ENCODE measurements around the gene GDAP1L1.

Gene GDAP1L1

GRCh38 chr20:44247131-44247571 is at the start of gene GDAP1L1:
TSS of gene GDAP1L1 (plus strand) at chr20:44247308. CDS start at chr20:44247335, 27 bp downstream.
- peak within 1 kb of the TSS; percentile 70 for H3K4me3 ChIP-seq (ENCODE audit: insufficient read length, low read depth)
- no peaks in the 10 kb centered on the region for H3K9me3 ChIP-seq (ENCODE audit: insufficient read depth, low read length)
- peak within 1 kb of the TSS; percentile 74 for H3K9ac ChIP-seq (ENCODE audit: insufficient read length, low read depth)
- no peak for DNase-seq (ENCODE audit: low read depth, low spot score)
- H3K27me3 ChIP-seq (ENCODE audit: insufficient read depth, insufficient read length): peaks cover 8% of the 10 kb centered on the region
- TF ChIP-seq YY1 (IDR thresholded peaks at IDR 0.05; ENCODE audit: insufficient read depth, insufficient read length) (no peak), SUZ12 (IDR thresholded peaks at IDR 0.05; ENCODE audit: extremely low read depth, insufficient read depth, insufficient read length) (no peak), ZNF274 (IDR thresholded peaks at IDR 0.05; ENCODE audit: low read depth, low read length) (no peak)
- H3K4me1 ChIP-seq (ENCODE audit: insufficient read depth, insufficient read length): no peaks in the 10 kb centered on the region
- H3K36me3 ChIP-seq (ENCODE audit: insufficient read depth, insufficient read length, low read length): no peaks in the 10 kb centered on the region

GRCh38 chr20:44198872-44199271 is 48.2 kb upstream of the GDAP1L1 start:
- peaks cover 73% of the 10 kb centered on the region for H3K36me3 ChIP-seq (ENCODE audit: insufficient read depth, insufficient read length, low read length)
- TF ChIP-seq SUZ12 (IDR thresholded peaks at IDR 0.05; ENCODE audit: extremely low read depth, insufficient read depth, insufficient read length): no peak
- no peak for TF ChIP-seq YY1 (IDR thresholded peaks at IDR 0.05; ENCODE audit: insufficient read depth, insufficient read length)
- TF ChIP-seq ZNF274 (IDR thresholded peaks at IDR 0.05; ENCODE audit: low read depth, low read length): no peak

GRCh38 chr20:44199877-44200276 is 47.2 kb upstream of the GDAP1L1 start:
- Histone ChIP-seq H3K9ac (ENCODE audit: insufficient read length, low read depth) (no peak overlapping the region), H3K4me3 (ENCODE audit: insufficient read length, low read depth) (no peak overlapping the region), H3K27me3 (ENCODE audit: insufficient read depth, insufficient read length) (no peaks in the 10 kb centered on the region), H3K4me1 (ENCODE audit: insufficient read depth, insufficient read length) (no peaks in the 10 kb centered on the region), H3K9me3 (ENCODE audit: insufficient read depth, low read length) (no peaks in the 10 kb centered on the region), H3K36me3 (ENCODE audit: insufficient read depth, insufficient read length, low read length) (peaks cover 78% of the 10 kb centered on the region)
- DNase-seq (ENCODE audit: low read depth, low spot score): no peak
- TF ChIP-seq YY1 (IDR thresholded peaks at IDR 0.05; ENCODE audit: insufficient read depth, insufficient read length) (no peak), SUZ12 (IDR thresholded peaks at IDR 0.05; ENCODE audit: extremely low read depth, insufficient read depth, insufficient read length) (no peak), ZNF274 (IDR thresholded peaks at IDR 0.05; ENCODE audit: low read depth, low read length) (no peak)

More at GRCh38 chr20:44198872-44199271, 48.2 kb upstream of the GDAP1L1 start:
- Histone ChIP-seq H3K9me3 (ENCODE audit: insufficient read depth, low read length) (no peaks in the 10 kb centered on the region), H3K27me3 (ENCODE audit: insufficient read depth, insufficient read length) (no peaks in the 10 kb centered on the region), H3K4me3 (ENCODE audit: insufficient read length, low read depth) (no peak overlapping the region), H3K9ac (ENCODE audit: insufficient read length, low read depth) (no peak overlapping the region), H3K4me1 (ENCODE audit: insufficient read depth, insufficient read length) (no peaks in the 10 kb centered on the region)
- DNase-seq (ENCODE audit: low read depth, low spot score): no peak

- Histone ChIP-seq H3K9me3 (ENCODE audit: insufficient read depth, low read length) (no peaks in the 10 kb centered on the region), H3K27me3 (ENCODE audit: insufficient read depth, insufficient read length) (no peaks in the 10 kb centered on the region), H3K9ac (ENCODE audit: insufficient read length, low read depth) (no peak overlapping the region), H3K4me1 (ENCODE audit: insufficient read depth, insufficient read length) (no peaks in the 10 kb centered on the region), H3K36me3 (ENCODE audit: insufficient read depth, insufficient read length, low read length) (peaks cover 83% of the 10 kb centered on the region), H3K4me3 (ENCODE audit: insufficient read length, low read depth) (no peak overlapping the region)
- no peak for TF ChIP-seq SUZ12 (IDR thresholded peaks at IDR 0.05; ENCODE audit: extremely low read depth, insufficient read depth, insufficient read length)
- no peak for TF ChIP-seq ZNF274 (IDR thresholded peaks at IDR 0.05; ENCODE audit: low read depth, low read length)
- no peak for TF ChIP-seq YY1 (IDR thresholded peaks at IDR 0.05; ENCODE audit: insufficient read depth, insufficient read length)
- no peak for DNase-seq (ENCODE audit: low read depth, low spot score)
Measured at GRCh38 chr20:44200371-44200770, 46.7 kb upstream of the GDAP1L1 start.

GRCh38 chr20:44200983-44201382 is 46.1 kb upstream of the GDAP1L1 start:
- peaks cover 83% of the 10 kb centered on the region for H3K36me3 ChIP-seq (ENCODE audit: insufficient read depth, insufficient read length, low read length)

GRCh38 chr20:44203161-44203560 is 43.9 kb upstream of the GDAP1L1 start:
- Histone ChIP-seq H3K4me3 (ENCODE audit: insufficient read length, low read depth) (no peak overlapping the region), H3K9me3 (ENCODE audit: insufficient read depth, low read length) (no peaks in the 10 kb centered on the region), H3K4me1 (ENCODE audit: insufficient read depth, insufficient read length) (no peaks in the 10 kb centered on the region), H3K9ac (ENCODE audit: insufficient read length, low read depth) (no peak overlapping the region), H3K36me3 (ENCODE audit: insufficient read depth, insufficient read length, low read length) (peaks cover 70% of the 10 kb centered on the region), H3K27me3 (ENCODE audit: insufficient read depth, insufficient read length) (no peaks in the 10 kb centered on the region)
- DNase-seq (ENCODE audit: low read depth, low spot score): no peak
- TF ChIP-seq SUZ12 (IDR thresholded peaks at IDR 0.05; ENCODE audit: extremely low read depth, insufficient read depth, insufficient read length) (no peak), ZNF274 (IDR thresholded peaks at IDR 0.05; ENCODE audit: low read depth, low read length) (no peak), YY1 (IDR thresholded peaks at IDR 0.05; ENCODE audit: insufficient read depth, insufficient read length) (no peak)

More at GRCh38 chr20:44200983-44201382, 46.1 kb upstream of the GDAP1L1 start:
- Histone ChIP-seq H3K27me3 (ENCODE audit: insufficient read depth, insufficient read length) (no peaks in the 10 kb centered on the region), H3K4me1 (ENCODE audit: insufficient read depth, insufficient read length) (no peaks in the 10 kb centered on the region), H3K4me3 (ENCODE audit: insufficient read length, low read depth) (no peak overlapping the region), H3K9me3 (ENCODE audit: insufficient read depth, low read length) (no peaks in the 10 kb centered on the region), H3K9ac (ENCODE audit: insufficient read length, low read depth) (no peak overlapping the region)
- TF ChIP-seq SUZ12 (IDR thresholded peaks at IDR 0.05; ENCODE audit: extremely low read depth, insufficient read depth, insufficient read length) (no peak), ZNF274 (IDR thresholded peaks at IDR 0.05; ENCODE audit: low read depth, low read length) (no peak), YY1 (IDR thresholded peaks at IDR 0.05; ENCODE audit: insufficient read depth, insufficient read length) (no peak)
- DNase-seq (ENCODE audit: low read depth, low spot score): no peak

GRCh38 chr20:44204156-44204831 is 42.8 kb upstream of the GDAP1L1 start:
- Histone ChIP-seq H3K9me3 (ENCODE audit: insufficient read depth, low read length) (no peaks in the 10 kb centered on the region), H3K9ac (ENCODE audit: insufficient read length, low read depth) (no peak overlapping the region), H3K4me1 (ENCODE audit: insufficient read depth, insufficient read length) (no peaks in the 10 kb centered on the region), H3K36me3 (ENCODE audit: insufficient read depth, insufficient read length, low read length) (peaks cover 63% of the 10 kb centered on the region), H3K27me3 (ENCODE audit: insufficient read depth, insufficient read length) (no peaks in the 10 kb centered on the region), H3K4me3 (ENCODE audit: insufficient read length, low read depth) (no peak overlapping the region)
- no peak for DNase-seq (ENCODE audit: low read depth, low spot score)
- TF ChIP-seq SUZ12 (IDR thresholded peaks at IDR 0.05; ENCODE audit: extremely low read depth, insufficient read depth, insufficient read length) (no peak), ZNF274 (IDR thresholded peaks at IDR 0.05; ENCODE audit: low read depth, low read length) (no peak), YY1 (IDR thresholded peaks at IDR 0.05; ENCODE audit: insufficient read depth, insufficient read length) (no peak)

Data from NT2/D1 (cell line).